GM12878 (cell line): ENCODE results near the gene GRIK3. TPM values are rescaled to one million over a fixed set of nuclear protein-coding genes. Genes with fewer than 3 reads are reported as not detected.

Source experiments
- ATAC-seq: fragments of 200-7000 bp; cut with Tn5 transposase; 3 replicates; pipeline ENCODE4 v1.9.1; 2020; ENCODE audit warnings: mild to moderate bottlenecking, moderate library complexity
- BruUV-seq: library from RNA; stranded (reverse); fragments of 400-500 nt; replicated peaks from 2 replicates; lab custom pipeline; 2021; lab: Mats Ljungman, UMichigan
- CTCF ChIA-PET: fragments of 300-600 bp; sonication (Branson Sonifier 250); formaldehyde crosslinking; extraction: SDS; loops from one replicate; lab custom pipeline; 2021; ENCODE audit warnings: inconsistent platforms; lab: Yijun Ruan, JAX
- POLR2A ChIA-PET: fragments of 350-600 bp; formaldehyde crosslinking; extraction: SDS; loops from one replicate; lab custom pipeline; 2021; ENCODE audit warnings: inconsistent platforms; lab: Charles Lee
- RAD21 ChIA-PET: fragments of 300-600 bp; sonication (Branson Sonifier 250); formaldehyde crosslinking; loops from one replicate; lab custom pipeline; 2023; ENCODE audit warnings: antibody characterized with exemption; ENCODE audit not compliant: unreplicated experiment; lab: Charles Lee
- SMC1A ChIA-PET: fragments of 300-600 bp; sonication (Branson Sonifier 250); formaldehyde crosslinking; loops from one replicate; lab custom pipeline; 2023; ENCODE audit not compliant: unreplicated experiment, uncharacterized antibody; lab: Charles Lee
- DNase-seq: peaks from one replicate; pipeline ENCODE4 v3.0.0-alpha.2; 2011; ENCODE audit warnings: low read depth, low spot score
- FAIRE-seq: peaks from 3 replicates; lab custom pipeline; 2011; peaks lifted over from hg19 to GRCh38; lab: Jason Lieb, UNC
- H2AFZ ChIP-seq: 2 replicates; pipeline ENCODE4 v1.6.0; 2011; ENCODE audit warnings: low read depth, low read length, control low read depth; ENCODE audit not compliant: control insufficient read depth
- H3K27ac ChIP-seq: 2 replicates; pipeline ENCODE4 v1.5.1; 2011; ENCODE audit warnings: control low read depth; ENCODE audit not compliant: control insufficient read depth, insufficient read depth
- H3K27me3 ChIP-seq, 2 experiments: replicated peaks in 1 of 2; 2 replicates each; pipeline versions ENCODE4 v1.6.0 to v1.6.1; 2011; ENCODE audit warnings: low read length in 1 of 2; ENCODE audit not compliant: control insufficient read depth in 2 of 2, insufficient read depth in 2 of 2
- H3K36me3 ChIP-seq, 2 experiments: 2 replicates each; pipeline ENCODE4 v1.5.1; 2011; ENCODE audit warnings: low read length in 1 of 2; ENCODE audit not compliant: control insufficient read depth in 2 of 2, insufficient read depth in 2 of 2
- H3K4me1 ChIP-seq: 2 replicates; pipeline ENCODE4 v1.6.1; 2011; ENCODE audit warnings: mild to moderate bottlenecking, low read length, moderate library complexity, mixed read lengths; ENCODE audit not compliant: control insufficient read depth, insufficient read depth
- H3K4me2 ChIP-seq: 2 replicates; pipeline ENCODE4 v1.6.0; 2011; ENCODE audit warnings: control low read depth; ENCODE audit not compliant: control insufficient read depth, insufficient read depth
- H3K4me3 ChIP-seq: fragments of 200-600 bp; sonication (generic); 2 replicates; pipeline ENCODE4 v1.5.1; 2016
- H3K79me2 ChIP-seq: 2 replicates; pipeline ENCODE4 v1.6.0; 2011; ENCODE audit warnings: low read length; ENCODE audit not compliant: control insufficient read depth, insufficient read depth
- H3K9ac ChIP-seq: 2 replicates; pipeline ENCODE4 v1.8.0; 2011; ENCODE audit warnings: low read length, control low read depth, mixed read lengths; ENCODE audit not compliant: control insufficient read depth, insufficient read depth
- H3K9me3 ChIP-seq: replicated peaks from 3 replicates; pipeline ENCODE4 v1.5.1; 2011; ENCODE audit warnings: mild to moderate bottlenecking, low read length; ENCODE audit not compliant: control insufficient read depth, insufficient read depth
- H4K20me1 ChIP-seq: 2 replicates; pipeline ENCODE4 v1.6.0; 2011; ENCODE audit not compliant: control insufficient read depth, insufficient read depth
- CBFB ChIP-seq: IDR thresholded peaks from 2 replicates; pipeline ENCODE4 v1.6.1; 2016; ENCODE audit warnings: antibody characterized with exemption, low read depth
- CHD1 ChIP-seq: IDR thresholded peaks from 2 replicates; pipeline ENCODE4 v1.6.1; 2012; ENCODE audit warnings: low read depth, low read length, improper control_type of control experiment
- CREM ChIP-seq: IDR thresholded peaks from 2 replicates; pipeline ENCODE4 v1.6.1; 2014; ENCODE audit warnings: antibody characterized with exemption, low read depth
- EED ChIP-seq: sonication (generic); IDR thresholded peaks from 2 replicates; pipeline ENCODE4 v1.6.1; 2016; ENCODE audit warnings: antibody characterized with exemption, low read depth
- HSF1 ChIP-seq: fragments of 150-350 bp; IDR thresholded peaks from 2 replicates; pipeline ENCODE4 v1.6.1; 2014; ENCODE audit warnings: mild to moderate bottlenecking, low read depth, low read length
- IRF3 ChIP-seq: fragments of 450-650 bp; IDR thresholded peaks from 2 replicates; pipeline ENCODE4 v1.6.1; 2014; ENCODE audit warnings: mild to moderate bottlenecking
- LARP7 ChIP-seq: fragments of 450-650 bp; IDR thresholded peaks from 2 replicates; pipeline ENCODE4 v1.6.1; 2017; ENCODE audit warnings: mild to moderate bottlenecking
- MEF2A ChIP-seq: IDR thresholded peaks from 2 replicates; pipeline ENCODE4 v1.6.1; 2011; ENCODE audit warnings: low read depth, mild to moderate bottlenecking, low read length, moderate library complexity; ENCODE audit not compliant: insufficient read depth
- MXI1 ChIP-seq: fragments of 150-350 bp; IDR thresholded peaks from 2 replicates; pipeline ENCODE4 v1.6.1; 2011; ENCODE audit warnings: low read depth, mild to moderate bottlenecking, inconsistent platforms, low read length, improper control_type of control experiment
- NBN ChIP-seq: fragments of 450-650 bp; IDR thresholded peaks from 2 replicates; pipeline ENCODE4 v1.6.1; 2016
- NKRF ChIP-seq: fragments of 450-650 bp; conservative IDR thresholded peaks from 2 replicates; pipeline ENCODE4 v1.6.1; 2017; ENCODE audit warnings: mild to moderate bottlenecking, moderate library complexity
- SIX5 ChIP-seq: IDR thresholded peaks from 2 replicates; pipeline ENCODE4 v1.6.1; 2011; ENCODE audit warnings: mild to moderate bottlenecking, low read depth, low read length, moderate library complexity; ENCODE audit not compliant: severe bottlenecking
- TARDBP ChIP-seq: IDR thresholded peaks from 2 replicates; pipeline ENCODE4 v1.6.1; 2016; ENCODE audit warnings: borderline replicate concordance
- YBX1 ChIP-seq: fragments of 450-650 bp; IDR thresholded peaks from 2 replicates; pipeline ENCODE4 v1.6.1; 2016; ENCODE audit warnings: antibody characterized with exemption
- YY1 ChIP-seq: IDR thresholded peaks from 2 replicates; pipeline ENCODE4 v1.6.1; 2011; ENCODE audit warnings: low read depth, mild to moderate bottlenecking, low read length
- ZNF24 ChIP-seq: fragments of 450-650 bp; IDR thresholded peaks from 2 replicates; pipeline ENCODE4 v1.6.1; 2017; ENCODE audit warnings: antibody characterized with exemption, mild to moderate bottlenecking
- WGBS: methylation state at CpG from one replicate; pipeline ENCODE4 v1.1.6; 2016; ENCODE audit warnings: low lambda C conversion rate; ENCODE audit not compliant: insufficient replicate concordance, insufficient coverage; ENCODE audit errors: missing lambda C conversion rate; 5-methylcytosine and 5-hydroxymethylcytosine counted together
- in situ Hi-C: fragments of 300-500 bp; cut with MboI; formaldehyde crosslinking; loops from 9 replicates; pipeline ENCODE4 v1.14.3; 2018; ENCODE audit warnings: mixed read lengths
- intact Hi-C: fragments of 100-400 bp; cut with micrococcal nuclease; formaldehyde crosslinking; loops from one replicate; pipeline ENCODE4 v1.14.2; 2022; ENCODE audit not compliant: unreplicated experiment
- polyA plus RNA-seq, 11 experiments: library from polyadenylated mRNA; depleted of rRNA in 4 of 11; unstranded in 6 of 11; stranded (reverse) in 5 of 11; fragments of >200 nt; fragmentation: Nextera tagmentation in 4 of 11; fragmentation: Illumina TruSeq in 1 of 11; extraction: Ambion mirVana in 4 of 11; extraction: Trizol in 1 of 11; gene quantifications; 1 replicate in 1 of 11; 2 replicates in 10 of 11; pipeline versions ENCODE4 v1.2.1 to v1.2.3, GENCODE V29; 2011 to 2016; ENCODE audit warnings: inconsistent platforms in 2 of 11, missing spikeins in 2 of 11, low read depth in 1 of 11
- total RNA-seq, 4 experiments: library from RNA; depleted of rRNA in 3 of 4; stranded (reverse); fragments of >200 nt in 3 of 4; fragmentation: Illumina TruSeq in 1 of 4; extraction: Trizol in 1 of 4; gene quantifications; 2 replicates each; pipeline versions ENCODE4 v1.2.1 to v1.2.3, GENCODE V29; 2013 to 2021
- TF ChIP-seq, protein P1 (sequence below): fragments of 450-650 bp; IDR thresholded peaks from 2 replicates; pipeline ENCODE4 v1.6.1; 2016; ENCODE audit warnings: mild to moderate bottlenecking

Gene GRIK3
- total and polyA plus RNA-seq, 10 of the 15 experiments (the other 5 are each of a cell fraction or from before 2014, with no cell fraction given), result not detected

DNA sequence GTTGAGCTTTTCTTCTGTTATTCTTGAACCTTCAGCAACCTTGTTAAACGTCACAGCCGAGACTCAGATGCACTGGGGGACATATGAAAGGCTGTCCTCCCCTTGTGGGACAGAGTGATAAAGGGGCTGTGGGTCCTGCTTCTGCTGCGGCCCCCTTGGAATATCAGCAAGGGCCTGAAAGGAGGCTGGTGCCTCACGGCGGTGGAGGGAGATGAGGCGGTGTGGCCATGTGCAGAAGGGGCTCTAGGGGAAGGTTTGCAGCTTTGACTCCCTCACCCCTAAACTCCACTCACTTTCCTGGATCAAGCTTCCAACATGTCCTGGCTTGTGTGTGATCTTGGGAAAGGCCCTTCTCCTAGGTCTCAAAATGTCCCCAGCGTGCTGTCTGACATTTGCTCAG lies 280.9 kb downstream of the GRIK3 start:
- Histone ChIP-seq H3K4me2 (no peak overlapping the region), H2AFZ (no peak overlapping the region), H3K4me1 (no peaks in the 10 kb centered on the region), H3K4me3 (no peak overlapping the region), H3K27me3 (no peaks in the 10 kb centered on the region; a peak in 1 of 4 replicates), H3K36me3 (no peaks in the 10 kb centered on the region), H3K79me2 (no peaks in the 10 kb centered on the region), H3K9ac (no peak overlapping the region), H3K9me3 (no peaks in the 10 kb centered on the region), H4K20me1 (no peaks in the 10 kb centered on the region; the same call in none of the 2 replicates), H3K27ac (no peak overlapping the region)
- no peak for TF ChIP-seq YBX1
- no peak for TF ChIP-seq YY1
- TF ChIP-seq CHD1, result no peak
- TF ChIP-seq SIX5, result no peak
- TF ChIP-seq TARDBP, result no peak
- no peak for TF ChIP-seq HSF1
- TF ChIP-seq IRF3, result no peak
- no peak for TF ChIP-seq ZNF24
- no peak for TF ChIP-seq CBFB
- TF ChIP-seq, protein P1, sequence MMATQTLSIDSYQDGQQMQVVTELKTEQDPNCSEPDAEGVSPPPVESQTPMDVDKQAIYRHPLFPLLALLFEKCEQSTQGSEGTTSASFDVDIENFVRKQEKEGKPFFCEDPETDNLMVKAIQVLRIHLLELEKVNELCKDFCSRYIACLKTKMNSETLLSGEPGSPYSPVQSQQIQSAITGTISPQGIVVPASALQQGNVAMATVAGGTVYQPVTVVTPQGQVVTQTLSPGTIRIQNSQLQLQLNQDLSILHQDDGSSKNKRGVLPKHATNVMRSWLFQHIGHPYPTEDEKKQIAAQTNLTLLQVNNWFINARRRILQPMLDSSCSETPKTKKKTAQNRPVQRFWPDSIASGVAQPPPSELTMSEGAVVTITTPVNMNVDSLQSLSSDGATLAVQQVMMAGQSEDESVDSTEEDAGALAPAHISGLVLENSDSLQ, result no peak
- TF ChIP-seq MEF2A, result no peak
- TF ChIP-seq EED, result no peak
- TF ChIP-seq MXI1, result no peak
- no peak for TF ChIP-seq NKRF
- no peak for TF ChIP-seq LARP7
- TF ChIP-seq CREM, result no peak
- no peak for TF ChIP-seq NBN
- CTCF ChIA-PET, result no interaction called here
- WGBS, result 32% methylated on average over 7 of the region's 7 CpGs
- ATAC-seq (no peak), DNase-seq (no peak), FAIRE-seq (no peak)
- no TSS peak for BruUV-seq
- POLR2A ChIA-PET, result no interaction called here
- in situ Hi-C loops, result no loop called here
- SMC1A ChIA-PET, result no interaction called here
- RAD21 ChIA-PET, result no interaction called here
- intact Hi-C loops, result no loop called here
